ENCODE measurements around the gene CAMTA1. TPM values are rescaled to one million over a fixed set of nuclear protein-coding genes. Genes with fewer than 3 reads are reported as not detected.

CAMTA1 gene
- total RNA-seq, 4 donors from 2014 or later, result 45.3 to 68.9 (median 62.0) TPM

DNA sequence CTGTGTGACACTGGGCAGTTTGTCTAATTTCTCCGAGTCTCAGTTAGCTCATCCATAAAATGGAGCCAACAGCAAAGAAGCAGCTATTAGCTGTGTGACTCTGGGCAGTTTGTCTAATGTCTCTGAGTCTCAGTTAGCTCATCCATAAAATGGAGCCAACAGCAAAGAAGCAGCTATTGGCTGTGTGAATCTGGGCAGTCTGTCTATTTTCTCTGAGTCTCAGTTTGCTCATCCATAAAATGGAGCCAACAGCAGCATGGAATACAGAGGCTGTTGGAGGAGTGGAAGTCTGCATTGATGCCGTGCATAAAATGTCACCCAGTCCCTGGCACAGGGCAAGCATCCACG lies 688.9 kb downstream of the CAMTA1 start:
- TF ChIP-seq CTCF (IDR thresholded peaks at IDR 0.05), result no peak
- DNase-seq (ENCODE audit: low spot score), result no peak
- ATAC-seq (ENCODE audit: low FRiP score), result no peak

GRCh38 chr1:7474786-7475502 lies 689.7 kb downstream of the CAMTA1 start:
- TF ChIP-seq CTCF (IDR thresholded peaks at IDR 0.05), result no peak
- no peak for ATAC-seq (ENCODE audit: low FRiP score)
- DNase-seq (ENCODE audit: low spot score), result no peak

DNA sequence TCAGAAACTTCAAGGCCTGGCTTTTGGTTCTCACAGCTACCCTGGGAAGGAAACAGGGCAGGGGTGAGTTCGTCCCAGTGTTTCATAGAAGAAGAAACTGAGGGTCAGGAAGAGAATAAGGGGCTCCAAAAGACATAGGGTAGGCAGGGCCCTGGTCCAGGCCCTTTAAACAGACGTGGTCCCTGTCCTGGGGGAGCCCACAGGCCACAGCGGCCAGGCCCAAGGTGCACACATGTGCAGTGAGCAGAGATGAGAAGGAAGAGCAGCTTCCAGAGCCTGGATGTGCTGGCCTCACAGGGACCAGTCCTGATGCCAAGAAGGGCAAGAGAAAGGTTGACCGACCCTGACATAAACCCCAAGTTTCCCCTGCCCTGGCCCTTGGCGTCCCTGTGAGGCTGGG lies 690.4 kb downstream of the CAMTA1 start:
- ATAC-seq (ENCODE audit: low FRiP score) (no peak), DNase-seq (ENCODE audit: low spot score) (no peak)
- TF ChIP-seq CTCF (IDR thresholded peaks at IDR 0.05), result no peak

DNA sequence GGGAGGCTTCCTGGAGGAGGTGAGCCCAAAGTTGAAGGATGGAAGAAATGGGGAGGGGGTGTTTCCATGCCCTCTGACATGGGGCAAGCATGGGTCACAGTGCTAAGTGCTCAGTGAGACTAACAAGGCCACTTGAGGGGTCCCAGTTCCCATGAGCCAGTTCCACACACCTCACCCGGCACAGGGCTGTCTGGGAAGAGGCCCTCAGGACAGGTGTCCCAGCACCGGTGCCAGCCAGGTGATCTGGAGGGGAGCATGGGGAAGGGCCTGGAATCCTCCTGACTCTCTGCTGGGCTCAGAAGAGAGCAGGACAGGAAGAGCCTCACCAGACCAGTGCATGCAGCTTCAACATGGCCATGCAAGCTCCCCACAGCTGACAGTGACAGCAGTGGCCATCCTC lies 691.1 kb downstream of the CAMTA1 start:
- no peak for TF ChIP-seq CTCF (IDR thresholded peaks at IDR 0.05)
- ATAC-seq (ENCODE audit: low FRiP score) (no peak), DNase-seq (ENCODE audit: low spot score) (no peak)

GRCh38 chr1:7476861-7477547 lies 691.8 kb downstream of the CAMTA1 start:
- ATAC-seq (ENCODE audit: low FRiP score), result no peak
- TF ChIP-seq CTCF (IDR thresholded peaks at IDR 0.05), result no peak
- DNase-seq (ENCODE audit: low spot score), result no peak

GRCh38 chr1:7477593-7477992 lies 692.3 kb downstream of the CAMTA1 start:
- TF ChIP-seq CTCF (IDR thresholded peaks at IDR 0.05), result no peak
- DNase-seq (ENCODE audit: low spot score) (no peak), ATAC-seq (ENCODE audit: low FRiP score) (no peak)

Data from omental fat pad (tissue), 4 donors.